Lower leg skin (tissue), 4 donors: Measurements from ENCODE around the gene SORCS2. TPM values are rescaled to one million over a fixed set of nuclear protein-coding genes. Genes with fewer than 3 reads are reported as not detected.

Experiments used
- DNase-seq, 2 donors: peaks; one replicate each; pipeline ENCODE4 v3.0.0-alpha.2; 2019; ENCODE audit warnings: low spot score in 2 of 2
- H3K4me3 ChIP-seq: fragments of 200-600 bp; sonication (generic); 2 replicates; pipeline ENCODE4 v1.5.1; 2017; ENCODE audit warnings: mild to moderate bottlenecking, low read depth; ENCODE audit not compliant: poor library complexity, severe bottlenecking
- POLR2A ChIP-seq, 2 donors: fragments of 450-650 bp; IDR thresholded peaks; one replicate each; pipeline ENCODE4 v1.6.1; 2016 to 2017; ENCODE audit warnings: antibody characterized with exemption in 2 of 2, mild to moderate bottlenecking in 1 of 2, moderate library complexity in 1 of 2
- WGBS, 2 donors: methylation state at CpG; one replicate each; pipeline ENCODE4 v1.1.5; 2018; 5-methylcytosine and 5-hydroxymethylcytosine counted together
- intact Hi-C: fragments of 100-400 bp; cut with DNase I; formaldehyde crosslinking; loops from one replicate; pipeline ENCODE4 v1.15.0; 2023; ENCODE audit warnings: low total_unique reads
- total RNA-seq, 4 donors: library from RNA; depleted of rRNA; stranded (reverse); fragments of >200 nt; gene quantifications; one replicate each; pipeline ENCODE4 v1.1.0, GENCODE V29; 2016
- TF ChIP-seq, protein P1 (sequence below), 3 donors: fragments of 450-650 bp; IDR thresholded peaks; one replicate each; pipeline ENCODE4 v1.5.1; 2016; ENCODE audit warnings: antibody characterized with exemption in 3 of 3, mild to moderate bottlenecking in 3 of 3, moderate library complexity in 2 of 3

Gene SORCS2
- total RNA-seq, 4 donors from 2014 or later, result 1.1 to 6.4 (median 1.5) TPM

DNA sequence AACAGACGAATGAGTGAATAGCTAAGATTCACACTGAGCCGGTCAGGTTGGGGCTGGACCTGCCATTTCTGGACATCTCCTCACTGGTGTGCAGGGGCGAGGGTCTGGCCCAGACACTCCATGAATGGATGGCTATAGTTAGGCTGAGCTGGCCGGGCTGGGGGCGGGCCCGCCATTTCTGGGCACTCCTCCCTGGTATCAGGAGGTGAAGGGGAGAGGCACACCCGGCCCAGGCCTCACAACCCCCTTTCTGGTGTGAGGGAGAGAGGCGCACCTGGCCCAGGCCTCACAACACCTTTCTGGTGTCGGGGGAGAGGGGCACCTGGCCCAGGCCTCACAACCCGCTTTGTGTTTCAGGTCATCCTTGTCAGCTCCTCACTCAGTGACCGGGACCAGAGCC, 445.6 kb downstream of the SORCS2 start:
- no peak for DNase-seq
- 87 to 96% methylated on average over 11 of the region's 11 CpGs for WGBS, 2 donors
- intact Hi-C loops, result no loop called here
- no peak overlapping the region for H3K4me3 ChIP-seq
- no peak for TF ChIP-seq POLR2A (IDR thresholded peaks at IDR 0.05)

DNA sequence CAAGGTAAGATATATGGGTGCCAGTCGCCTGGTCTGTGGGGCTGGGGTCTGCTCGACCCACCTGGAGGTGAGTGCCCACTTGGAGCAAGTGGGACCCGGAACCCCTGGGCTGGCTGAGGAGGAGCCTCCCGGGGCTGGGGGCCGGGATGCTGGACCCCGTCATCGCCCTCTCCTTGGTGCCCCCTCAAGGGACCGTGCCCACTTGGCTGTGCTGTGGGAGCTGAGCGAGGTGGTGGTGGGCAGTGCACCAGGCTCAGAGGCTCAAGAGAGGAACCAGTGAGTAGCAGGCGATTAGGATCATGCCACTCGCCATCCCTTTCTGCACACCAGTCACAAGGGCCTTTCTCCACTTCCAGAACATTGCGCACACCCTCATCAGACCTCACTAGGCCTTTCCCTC, 446.2 kb downstream of the SORCS2 start:
- intact Hi-C loops, result no loop called here
- no peak for DNase-seq
- no peak overlapping the region for H3K4me3 ChIP-seq
- WGBS, 2 donors, result 92 to 95% methylated on average over 12 of the region's 12 CpGs
- TF ChIP-seq POLR2A (IDR thresholded peaks at IDR 0.05), result no peak
- TF ChIP-seq, protein P1, sequence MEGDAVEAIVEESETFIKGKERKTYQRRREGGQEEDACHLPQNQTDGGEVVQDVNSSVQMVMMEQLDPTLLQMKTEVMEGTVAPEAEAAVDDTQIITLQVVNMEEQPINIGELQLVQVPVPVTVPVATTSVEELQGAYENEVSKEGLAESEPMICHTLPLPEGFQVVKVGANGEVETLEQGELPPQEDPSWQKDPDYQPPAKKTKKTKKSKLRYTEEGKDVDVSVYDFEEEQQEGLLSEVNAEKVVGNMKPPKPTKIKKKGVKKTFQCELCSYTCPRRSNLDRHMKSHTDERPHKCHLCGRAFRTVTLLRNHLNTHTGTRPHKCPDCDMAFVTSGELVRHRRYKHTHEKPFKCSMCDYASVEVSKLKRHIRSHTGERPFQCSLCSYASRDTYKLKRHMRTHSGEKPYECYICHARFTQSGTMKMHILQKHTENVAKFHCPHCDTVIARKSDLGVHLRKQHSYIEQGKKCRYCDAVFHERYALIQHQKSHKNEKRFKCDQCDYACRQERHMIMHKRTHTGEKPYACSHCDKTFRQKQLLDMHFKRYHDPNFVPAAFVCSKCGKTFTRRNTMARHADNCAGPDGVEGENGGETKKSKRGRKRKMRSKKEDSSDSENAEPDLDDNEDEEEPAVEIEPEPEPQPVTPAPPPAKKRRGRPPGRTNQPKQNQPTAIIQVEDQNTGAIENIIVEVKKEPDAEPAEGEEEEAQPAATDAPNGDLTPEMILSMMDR (IDR thresholded peaks at IDR 0.05), result no peak

DNA sequence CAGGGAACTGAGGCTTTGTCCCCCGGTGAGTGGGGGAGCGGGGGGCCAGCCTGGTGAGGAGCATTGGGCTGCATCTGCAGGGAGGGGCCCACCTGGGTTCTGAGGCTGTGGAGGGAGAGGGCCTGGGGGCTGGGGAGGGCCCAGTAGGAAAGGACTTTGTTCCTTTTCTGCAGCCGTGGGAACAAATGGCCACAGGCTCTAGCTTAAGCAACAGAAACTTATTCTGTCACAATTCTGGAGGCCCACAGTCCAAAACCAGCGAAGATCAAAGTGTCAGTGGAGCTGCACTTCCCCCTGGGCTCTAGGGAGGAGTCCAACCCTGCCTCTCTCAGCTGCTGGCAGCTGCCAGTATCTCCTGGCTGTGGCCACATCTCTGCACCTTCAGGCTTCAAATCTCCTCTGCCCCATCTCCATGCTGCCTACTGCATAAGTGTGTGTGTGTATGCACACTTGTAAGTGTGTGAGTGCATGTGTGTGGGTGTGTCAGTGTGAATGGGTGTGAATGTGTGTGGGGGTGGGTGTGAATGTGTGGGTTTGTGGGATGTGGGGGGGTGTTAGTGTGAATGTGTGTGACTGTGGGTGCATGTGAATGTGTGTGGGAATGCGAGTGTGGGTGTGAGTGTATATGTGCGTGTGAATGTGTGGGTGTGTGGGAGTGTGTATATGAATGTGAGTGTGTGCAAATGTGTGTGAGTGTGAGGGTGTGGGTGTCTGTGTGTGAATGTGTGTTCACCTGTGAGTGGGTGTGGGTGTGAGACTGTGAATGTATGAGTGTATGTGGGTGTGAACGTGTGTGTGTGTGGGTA, 446.8 kb downstream of the SORCS2 start:
- intact Hi-C loops, result no loop called here
- DNase-seq, result no peak
- H3K4me3 ChIP-seq, result no peak overlapping the region
- WGBS, 2 donors, result 61 to 65% methylated on average over 7 of the region's 7 CpGs
- TF ChIP-seq, protein P1 (IDR thresholded peaks at IDR 0.05), result peak in 1 of 3 donors; percentile 37
- no peak for TF ChIP-seq POLR2A (IDR thresholded peaks at IDR 0.05)

DNA sequence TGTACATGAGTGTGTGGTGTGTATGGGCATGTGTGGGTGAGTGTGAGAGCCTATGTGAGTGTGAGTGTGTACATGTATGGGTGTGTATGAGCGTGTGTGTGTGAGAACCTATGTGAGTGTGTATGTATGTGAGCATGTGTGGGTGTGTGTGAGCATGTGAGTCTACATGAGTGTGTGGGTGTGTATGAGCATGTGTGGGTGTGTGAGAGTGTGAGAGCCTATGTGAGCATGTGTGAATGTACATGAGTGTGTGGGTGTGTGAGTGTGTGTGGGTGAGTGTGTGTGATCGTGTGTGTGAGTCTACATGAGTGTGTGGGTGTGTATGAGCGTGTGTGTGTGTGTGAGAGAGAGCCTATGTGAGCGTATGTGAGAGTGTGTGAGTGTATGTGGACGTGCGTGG, 447.8 kb downstream of the SORCS2 start:
- intact Hi-C loops, result no loop called here
- no peak for TF ChIP-seq POLR2A (IDR thresholded peaks at IDR 0.05)
- TF ChIP-seq, protein P1 (IDR thresholded peaks at IDR 0.05), result no peak
- DNase-seq, result no peak
- WGBS, 2 donors, result 84 to 88% methylated on average over 6 of the region's 6 CpGs
- no peak overlapping the region for H3K4me3 ChIP-seq

DNA sequence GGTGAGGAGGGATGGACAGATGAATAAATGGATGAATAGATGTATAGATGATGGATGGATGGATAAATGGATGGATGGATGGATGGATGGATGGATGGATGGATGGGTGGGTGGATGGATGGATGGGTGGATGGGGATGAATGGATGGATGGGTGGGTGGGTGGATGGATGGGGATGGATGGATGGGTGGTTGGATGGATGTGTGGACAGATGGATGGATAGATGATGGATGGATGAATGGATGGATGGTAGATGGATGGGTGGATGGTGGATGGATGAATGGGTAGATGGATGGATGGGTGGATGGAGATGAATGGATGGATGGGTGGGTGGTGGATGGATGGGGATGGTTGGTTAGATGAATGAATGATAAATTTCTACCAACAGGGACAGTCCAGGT, 449.4 kb downstream of the SORCS2 start:
- DNase-seq, result no peak
- TF ChIP-seq, protein P1 (IDR thresholded peaks at IDR 0.05), result no peak
- no peak for TF ChIP-seq POLR2A (IDR thresholded peaks at IDR 0.05)
- H3K4me3 ChIP-seq, result no peak overlapping the region
- intact Hi-C loops, result no loop called here

DNA sequence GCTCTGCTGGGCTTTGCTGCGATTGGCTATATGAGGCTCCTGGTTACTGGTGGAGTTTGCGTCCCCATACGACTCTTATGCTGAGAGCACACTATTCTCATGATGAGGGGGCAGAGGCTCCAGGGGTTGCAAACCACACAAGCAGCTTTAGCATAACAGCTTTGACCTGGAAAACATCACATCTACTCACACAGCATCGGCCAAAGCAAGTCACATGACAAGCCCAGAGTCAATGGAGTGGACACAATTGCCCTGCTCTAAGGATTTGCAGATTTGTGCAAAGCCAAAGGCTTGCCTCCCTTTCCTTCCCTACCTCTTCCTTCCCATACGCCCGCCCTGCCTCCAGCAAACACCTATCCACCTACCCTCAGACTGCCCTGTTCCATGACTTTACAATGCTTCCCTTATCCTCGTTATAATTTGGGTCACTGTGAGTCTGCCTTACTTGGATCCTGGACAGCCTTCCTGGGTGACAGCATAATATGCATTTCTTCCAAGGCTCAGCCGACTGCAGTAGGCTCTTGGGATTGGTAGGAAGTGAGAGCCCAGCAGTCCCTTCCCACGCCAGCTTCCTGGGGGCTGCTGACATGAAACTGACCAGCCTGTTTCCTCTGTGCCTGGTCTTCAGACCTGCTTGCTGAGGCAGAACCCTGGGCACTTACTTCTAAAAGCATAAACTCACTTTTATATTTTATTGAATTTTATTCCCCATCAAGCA, 450.6 kb downstream of the SORCS2 start:
- H3K4me3 ChIP-seq, result no peak overlapping the region
- TF ChIP-seq POLR2A (IDR thresholded peaks at IDR 0.05), result no peak
- TF ChIP-seq, protein P1 (IDR thresholded peaks at IDR 0.05), result no peak
- 64 to 65% methylated on average over 9 of the region's 9 CpGs for WGBS, 2 donors
- intact Hi-C loops, result no loop called here
- no peak for DNase-seq
